ENCODE results near the gene MUS81. TPM values are rescaled to one million over a fixed set of nuclear protein-coding genes. Genes with fewer than 3 reads are reported as not detected.
A peak's percentile ranks its signal among the peaks of the same experiment; 100 is the strongest.

Gene MUS81
- total RNA-seq, 1 donor from 2014 or later = 36.8 TPM

DNA sequence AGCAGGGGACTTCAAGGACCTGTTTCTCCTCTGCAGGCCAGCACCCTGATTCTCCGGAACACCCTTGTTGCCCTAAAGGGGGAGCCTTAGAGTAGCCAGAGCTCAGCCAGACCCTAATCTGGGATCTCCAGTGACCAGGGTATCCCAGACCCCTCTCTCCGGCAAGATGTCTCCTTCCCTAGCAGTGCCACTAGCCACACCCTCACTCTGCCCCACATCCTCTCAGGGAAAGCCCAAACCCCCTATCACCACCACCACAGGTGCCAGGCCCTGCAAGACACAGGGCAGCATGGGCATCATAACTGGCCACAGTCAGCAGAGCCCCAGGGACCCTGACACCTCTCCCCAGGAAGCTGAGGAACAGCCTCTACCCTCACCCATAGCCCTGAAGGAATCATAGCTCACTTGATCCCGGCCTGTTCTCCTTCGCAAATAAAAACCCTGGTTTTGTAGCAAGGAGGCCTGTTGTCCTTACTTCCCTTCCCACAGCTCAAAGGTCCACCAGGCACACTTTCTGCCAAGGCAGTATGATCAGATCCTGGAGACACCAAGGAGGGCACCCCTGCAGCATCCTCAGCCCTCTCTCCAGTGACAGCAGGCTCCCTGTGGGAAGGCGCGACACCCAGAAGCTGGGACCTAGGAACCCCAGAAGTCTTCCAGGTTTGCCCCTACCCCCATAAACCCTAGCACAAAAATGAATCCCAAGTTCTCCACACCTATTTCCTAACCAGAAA, 6.8 kb upstream of the MUS81 start:
- no peak overlapping the region for H3K4me2 ChIP-seq
- H3K36me3 Mint-ChIP-seq = peaks cover 44% of the 10 kb centered on the region
- peaks cover 3% of the 10 kb centered on the region for H3K4me1 ChIP-seq
- TF ChIP-seq EZH2phosphoT487 (IDR thresholded peaks at IDR 0.05) = no peak
- TF ChIP-seq, protein P1, sequence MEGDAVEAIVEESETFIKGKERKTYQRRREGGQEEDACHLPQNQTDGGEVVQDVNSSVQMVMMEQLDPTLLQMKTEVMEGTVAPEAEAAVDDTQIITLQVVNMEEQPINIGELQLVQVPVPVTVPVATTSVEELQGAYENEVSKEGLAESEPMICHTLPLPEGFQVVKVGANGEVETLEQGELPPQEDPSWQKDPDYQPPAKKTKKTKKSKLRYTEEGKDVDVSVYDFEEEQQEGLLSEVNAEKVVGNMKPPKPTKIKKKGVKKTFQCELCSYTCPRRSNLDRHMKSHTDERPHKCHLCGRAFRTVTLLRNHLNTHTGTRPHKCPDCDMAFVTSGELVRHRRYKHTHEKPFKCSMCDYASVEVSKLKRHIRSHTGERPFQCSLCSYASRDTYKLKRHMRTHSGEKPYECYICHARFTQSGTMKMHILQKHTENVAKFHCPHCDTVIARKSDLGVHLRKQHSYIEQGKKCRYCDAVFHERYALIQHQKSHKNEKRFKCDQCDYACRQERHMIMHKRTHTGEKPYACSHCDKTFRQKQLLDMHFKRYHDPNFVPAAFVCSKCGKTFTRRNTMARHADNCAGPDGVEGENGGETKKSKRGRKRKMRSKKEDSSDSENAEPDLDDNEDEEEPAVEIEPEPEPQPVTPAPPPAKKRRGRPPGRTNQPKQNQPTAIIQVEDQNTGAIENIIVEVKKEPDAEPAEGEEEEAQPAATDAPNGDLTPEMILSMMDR (IDR thresholded peaks at IDR 0.05) = peak; percentile 20
- TF ChIP-seq EZH2 (IDR thresholded peaks at IDR 0.05) = no peak
- peaks cover 7% of the 10 kb centered on the region for H3K36me3 ChIP-seq
- no peak overlapping the region for H2AFZ ChIP-seq (replicated peaks)
- no peaks in the 10 kb centered on the region for H3K9me3 ChIP-seq (ENCODE audit: low read depth)
- H3F3A ChIP-seq (ENCODE audit: low read depth) = peaks cover 64% of the 10 kb centered on the region
- no peaks in the 10 kb centered on the region for H3K27me3 ChIP-seq
- no peak overlapping the region for H3K9ac ChIP-seq
- H3K9me3 Mint-ChIP-seq = peaks cover 10% of the 10 kb centered on the region
- peaks cover 40% of the 10 kb centered on the region for H4K20me1 ChIP-seq (ENCODE audit: low read depth)
- no peak overlapping the region for H3K27ac ChIP-seq
- H3K27me3 Mint-ChIP-seq (ENCODE audit: insufficient read depth, low read depth) = peaks cover 22% of the 10 kb centered on the region
- peaks cover 43% of the 10 kb centered on the region for H3K79me2 ChIP-seq (ENCODE audit: low read depth)
- H3K4me3 Mint-ChIP-seq = peak overlapping the region; percentile 50
- peaks cover 16% of the 10 kb centered on the region for H3K4me1 Mint-ChIP-seq
- no peak overlapping the region for H3K27ac Mint-ChIP-seq
- DNase-seq (ENCODE audit: low spot score) = peak; percentile 28
- no peak overlapping the region for H3K4me3 ChIP-seq

DNA sequence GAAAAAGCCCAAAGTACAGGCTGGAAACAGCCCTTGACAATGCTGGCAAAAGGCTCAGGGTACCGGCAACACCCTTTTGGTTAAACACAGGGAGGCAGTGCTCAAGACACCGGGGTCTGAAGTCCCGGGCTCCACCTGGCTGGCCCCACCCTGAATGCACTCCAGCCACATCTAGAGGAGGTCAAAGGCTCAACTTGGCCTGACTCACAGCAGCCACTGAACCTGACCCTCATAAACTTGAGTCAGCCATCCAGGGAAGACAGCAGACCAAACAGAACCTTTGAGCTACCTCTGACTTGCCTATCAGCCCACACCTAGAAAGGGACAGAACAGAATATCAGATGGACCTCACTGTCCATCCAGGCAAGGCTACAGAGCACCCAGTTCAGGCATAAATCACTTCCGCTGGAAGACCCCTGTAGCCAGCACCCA, 6.1 kb upstream of the MUS81 start:
- peaks cover 10% of the 10 kb centered on the region for H3K9me3 Mint-ChIP-seq
- Histone ChIP-seq H3K27me3 (no peaks in the 10 kb centered on the region), H3K4me1 (peaks cover 3% of the 10 kb centered on the region), H3K27ac (no peak overlapping the region), H3F3A (ENCODE audit: low read depth) (peaks cover 71% of the 10 kb centered on the region), H3K9me3 (ENCODE audit: low read depth) (no peaks in the 10 kb centered on the region), H4K20me1 (ENCODE audit: low read depth) (peaks cover 40% of the 10 kb centered on the region), H3K4me2 (no peak overlapping the region), H3K4me3 (no peak overlapping the region), H3K36me3 (peaks cover 7% of the 10 kb centered on the region), H3K9ac (no peak overlapping the region), H2AFZ (replicated peaks) (no peak overlapping the region), H3K79me2 (ENCODE audit: low read depth) (peaks cover 43% of the 10 kb centered on the region)
- no peak overlapping the region for H3K27ac Mint-ChIP-seq
- peak overlapping the region; percentile 50 for H3K4me3 Mint-ChIP-seq
- peaks cover 21% of the 10 kb centered on the region for H3K27me3 Mint-ChIP-seq (ENCODE audit: insufficient read depth, low read depth)
- no peak for TF ChIP-seq EZH2phosphoT487 (IDR thresholded peaks at IDR 0.05)
- TF ChIP-seq, protein P1 (IDR thresholded peaks at IDR 0.05) = no peak
- TF ChIP-seq EZH2 (IDR thresholded peaks at IDR 0.05) = no peak
- peak; percentile 1 for DNase-seq (ENCODE audit: low spot score)
- peaks cover 17% of the 10 kb centered on the region for H3K4me1 Mint-ChIP-seq
- peaks cover 44% of the 10 kb centered on the region for H3K36me3 Mint-ChIP-seq

DNA sequence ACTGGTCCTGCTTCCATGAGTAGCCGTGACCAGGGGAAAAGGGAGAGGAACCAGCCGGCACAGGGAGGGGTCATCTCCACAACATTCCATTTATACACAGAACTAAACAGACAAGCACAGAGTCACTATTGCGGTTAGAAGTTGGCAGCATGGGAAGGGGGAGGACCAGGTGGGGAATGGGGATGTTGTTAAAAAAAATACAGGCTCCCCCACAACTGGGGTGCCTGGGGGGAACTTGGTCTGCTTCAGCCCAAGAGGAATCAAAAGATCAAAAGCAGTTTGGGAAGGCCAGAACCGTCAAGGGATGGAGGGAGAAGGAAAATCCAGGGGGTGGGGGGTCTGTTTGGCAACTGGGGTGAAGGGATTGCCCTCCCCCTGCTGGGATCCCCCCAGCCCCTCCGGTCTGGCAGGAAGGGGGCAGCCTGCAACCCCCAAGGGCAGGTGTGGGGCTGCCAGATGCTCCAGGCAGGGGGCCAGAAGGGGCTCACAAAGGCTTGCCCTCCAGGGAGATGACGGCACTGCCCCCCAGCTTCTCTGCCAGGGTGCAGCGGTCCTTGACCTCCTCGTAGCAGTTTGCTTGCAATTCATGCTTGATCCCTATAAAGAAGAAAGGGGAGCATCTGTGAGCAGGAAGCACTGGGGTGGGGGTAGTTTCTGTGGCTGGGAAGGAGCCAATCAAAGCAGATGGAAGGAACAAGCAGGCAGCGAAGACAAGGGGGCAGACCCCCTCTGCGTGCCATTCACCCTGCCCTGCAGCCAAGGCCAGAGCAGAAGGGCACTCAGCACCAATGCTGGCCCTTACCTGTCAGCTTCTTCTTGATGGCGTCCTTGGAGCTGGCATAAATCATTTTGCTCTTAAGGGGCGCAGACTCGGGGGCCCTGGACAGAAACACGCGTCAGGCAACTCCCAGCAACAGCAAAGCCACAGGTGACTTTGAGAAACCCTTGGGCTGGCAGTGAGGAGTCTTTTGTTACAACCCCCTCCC, 5.1 kb upstream of the MUS81 start:
- no peak for DNase-seq (ENCODE audit: low spot score)
- Mint-ChIP-seq H3K27ac (no peak overlapping the region), H3K4me1 (peaks cover 23% of the 10 kb centered on the region), H3K36me3 (peaks cover 44% of the 10 kb centered on the region), H3K27me3 (ENCODE audit: insufficient read depth, low read depth) (peaks cover 24% of the 10 kb centered on the region), H3K9me3 (peaks cover 10% of the 10 kb centered on the region), H3K4me3 (peak overlapping the region; percentile 93)
- H3K4me3 ChIP-seq = no peak overlapping the region
- H3K9ac ChIP-seq = no peak overlapping the region
- peaks cover 7% of the 10 kb centered on the region for H3K36me3 ChIP-seq
- TF ChIP-seq EZH2phosphoT487 (IDR thresholded peaks at IDR 0.05) = no peak
- H2AFZ ChIP-seq (replicated peaks) = no peak overlapping the region
- H4K20me1 ChIP-seq (ENCODE audit: low read depth) = peaks cover 40% of the 10 kb centered on the region
- peaks cover 78% of the 10 kb centered on the region for H3F3A ChIP-seq (ENCODE audit: low read depth)
- H3K27ac ChIP-seq = no peak overlapping the region
- no peak overlapping the region for H3K4me2 ChIP-seq
- no peaks in the 10 kb centered on the region for H3K27me3 ChIP-seq
- peaks cover 3% of the 10 kb centered on the region for H3K4me1 ChIP-seq
- H3K9me3 ChIP-seq (ENCODE audit: low read depth) = no peaks in the 10 kb centered on the region
- H3K79me2 ChIP-seq (ENCODE audit: low read depth) = peaks cover 43% of the 10 kb centered on the region
